ENCODE measurements around the gene EXOSC5. TPM values are rescaled to one million over a fixed set of nuclear protein-coding genes. Genes with fewer than 3 reads are reported as not detected.

Gene EXOSC5
- total and polyA plus RNA-seq, 2 of the 13 experiments (the other 11 are each of a cell fraction or from before 2014, with no cell fraction given), result 24.1 to 26.5 TPM

DNA sequence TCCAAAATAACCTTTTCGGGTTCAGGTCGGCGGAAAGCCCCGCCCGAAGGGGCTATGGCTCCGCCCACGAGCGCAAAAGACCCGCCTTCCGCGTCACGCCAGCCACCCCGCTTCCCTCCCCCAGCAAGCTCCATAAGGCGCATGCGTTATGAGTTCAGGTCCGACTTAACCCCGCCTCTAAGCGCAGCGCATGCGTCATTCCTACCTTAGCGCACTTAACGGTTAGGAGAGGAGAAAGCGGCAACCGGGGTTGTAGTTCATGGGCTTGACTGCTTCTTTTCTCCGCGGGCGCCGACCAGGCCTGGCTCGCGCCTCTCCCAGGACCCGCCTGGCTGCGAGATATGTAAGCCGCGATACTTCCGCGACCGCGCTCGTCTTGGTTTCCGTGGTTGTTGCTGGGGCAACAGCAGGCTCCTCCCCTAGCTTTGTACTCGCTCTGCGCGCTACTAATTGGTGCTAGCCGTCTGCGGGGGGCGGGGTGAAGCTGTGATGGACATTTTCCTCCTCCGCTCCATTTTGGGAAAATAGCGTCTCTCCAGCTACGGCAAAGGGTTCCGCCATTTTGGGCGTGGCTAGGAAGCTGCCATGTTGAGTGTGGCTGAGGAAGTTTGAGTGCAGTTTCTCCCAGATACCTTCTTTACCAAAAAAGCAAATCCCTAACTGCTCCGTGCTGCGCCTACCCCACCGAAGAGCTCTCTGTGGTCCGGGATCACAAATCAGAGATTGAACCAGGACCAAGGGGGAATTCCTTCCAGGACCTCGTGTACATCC is 33.2 kb downstream of the EXOSC5 start, which contains the start of gene B9D2 (continued):
- TF ChIP-seq, protein P1, sequence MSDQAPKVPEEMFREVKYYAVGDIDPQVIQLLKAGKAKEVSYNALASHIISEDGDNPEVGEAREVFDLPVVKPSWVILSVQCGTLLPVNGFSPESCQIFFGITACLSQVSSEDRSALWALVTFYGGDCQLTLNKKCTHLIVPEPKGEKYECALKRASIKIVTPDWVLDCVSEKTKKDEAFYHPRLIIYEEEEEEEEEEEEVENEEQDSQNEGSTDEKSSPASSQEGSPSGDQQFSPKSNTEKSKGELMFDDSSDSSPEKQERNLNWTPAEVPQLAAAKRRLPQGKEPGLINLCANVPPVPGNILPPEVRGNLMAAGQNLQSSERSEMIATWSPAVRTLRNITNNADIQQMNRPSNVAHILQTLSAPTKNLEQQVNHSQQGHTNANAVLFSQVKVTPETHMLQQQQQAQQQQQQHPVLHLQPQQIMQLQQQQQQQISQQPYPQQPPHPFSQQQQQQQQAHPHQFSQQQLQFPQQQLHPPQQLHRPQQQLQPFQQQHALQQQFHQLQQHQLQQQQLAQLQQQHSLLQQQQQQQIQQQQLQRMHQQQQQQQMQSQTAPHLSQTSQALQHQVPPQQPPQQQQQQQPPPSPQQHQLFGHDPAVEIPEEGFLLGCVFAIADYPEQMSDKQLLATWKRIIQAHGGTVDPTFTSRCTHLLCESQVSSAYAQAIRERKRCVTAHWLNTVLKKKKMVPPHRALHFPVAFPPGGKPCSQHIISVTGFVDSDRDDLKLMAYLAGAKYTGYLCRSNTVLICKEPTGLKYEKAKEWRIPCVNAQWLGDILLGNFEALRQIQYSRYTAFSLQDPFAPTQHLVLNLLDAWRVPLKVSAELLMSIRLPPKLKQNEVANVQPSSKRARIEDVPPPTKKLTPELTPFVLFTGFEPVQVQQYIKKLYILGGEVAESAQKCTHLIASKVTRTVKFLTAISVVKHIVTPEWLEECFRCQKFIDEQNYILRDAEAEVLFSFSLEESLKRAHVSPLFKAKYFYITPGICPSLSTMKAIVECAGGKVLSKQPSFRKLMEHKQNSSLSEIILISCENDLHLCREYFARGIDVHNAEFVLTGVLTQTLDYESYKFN (CRISPR knock-in tag; conservative IDR thresholded peaks at IDR 0.05), result no peak; the same call in 1 of the 2 replicates
- TF ChIP-seq TCF7 (IDR thresholded peaks at IDR 0.05; ENCODE audit: low read depth), result no peak
- TF ChIP-seq, protein P2, sequence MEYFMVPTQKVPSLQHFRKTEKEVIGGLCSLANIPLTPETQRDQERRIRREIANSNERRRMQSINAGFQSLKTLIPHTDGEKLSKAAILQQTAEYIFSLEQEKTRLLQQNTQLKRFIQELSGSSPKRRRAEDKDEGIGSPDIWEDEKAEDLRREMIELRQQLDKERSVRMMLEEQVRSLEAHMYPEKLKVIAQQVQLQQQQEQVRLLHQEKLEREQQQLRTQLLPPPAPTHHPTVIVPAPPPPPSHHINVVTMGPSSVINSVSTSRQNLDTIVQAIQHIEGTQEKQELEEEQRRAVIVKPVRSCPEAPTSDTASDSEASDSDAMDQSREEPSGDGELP (IDR thresholded peaks at IDR 0.05; ENCODE audit: borderline replicate concordance, low read depth), result no peak
- TF ChIP-seq, protein P3, sequence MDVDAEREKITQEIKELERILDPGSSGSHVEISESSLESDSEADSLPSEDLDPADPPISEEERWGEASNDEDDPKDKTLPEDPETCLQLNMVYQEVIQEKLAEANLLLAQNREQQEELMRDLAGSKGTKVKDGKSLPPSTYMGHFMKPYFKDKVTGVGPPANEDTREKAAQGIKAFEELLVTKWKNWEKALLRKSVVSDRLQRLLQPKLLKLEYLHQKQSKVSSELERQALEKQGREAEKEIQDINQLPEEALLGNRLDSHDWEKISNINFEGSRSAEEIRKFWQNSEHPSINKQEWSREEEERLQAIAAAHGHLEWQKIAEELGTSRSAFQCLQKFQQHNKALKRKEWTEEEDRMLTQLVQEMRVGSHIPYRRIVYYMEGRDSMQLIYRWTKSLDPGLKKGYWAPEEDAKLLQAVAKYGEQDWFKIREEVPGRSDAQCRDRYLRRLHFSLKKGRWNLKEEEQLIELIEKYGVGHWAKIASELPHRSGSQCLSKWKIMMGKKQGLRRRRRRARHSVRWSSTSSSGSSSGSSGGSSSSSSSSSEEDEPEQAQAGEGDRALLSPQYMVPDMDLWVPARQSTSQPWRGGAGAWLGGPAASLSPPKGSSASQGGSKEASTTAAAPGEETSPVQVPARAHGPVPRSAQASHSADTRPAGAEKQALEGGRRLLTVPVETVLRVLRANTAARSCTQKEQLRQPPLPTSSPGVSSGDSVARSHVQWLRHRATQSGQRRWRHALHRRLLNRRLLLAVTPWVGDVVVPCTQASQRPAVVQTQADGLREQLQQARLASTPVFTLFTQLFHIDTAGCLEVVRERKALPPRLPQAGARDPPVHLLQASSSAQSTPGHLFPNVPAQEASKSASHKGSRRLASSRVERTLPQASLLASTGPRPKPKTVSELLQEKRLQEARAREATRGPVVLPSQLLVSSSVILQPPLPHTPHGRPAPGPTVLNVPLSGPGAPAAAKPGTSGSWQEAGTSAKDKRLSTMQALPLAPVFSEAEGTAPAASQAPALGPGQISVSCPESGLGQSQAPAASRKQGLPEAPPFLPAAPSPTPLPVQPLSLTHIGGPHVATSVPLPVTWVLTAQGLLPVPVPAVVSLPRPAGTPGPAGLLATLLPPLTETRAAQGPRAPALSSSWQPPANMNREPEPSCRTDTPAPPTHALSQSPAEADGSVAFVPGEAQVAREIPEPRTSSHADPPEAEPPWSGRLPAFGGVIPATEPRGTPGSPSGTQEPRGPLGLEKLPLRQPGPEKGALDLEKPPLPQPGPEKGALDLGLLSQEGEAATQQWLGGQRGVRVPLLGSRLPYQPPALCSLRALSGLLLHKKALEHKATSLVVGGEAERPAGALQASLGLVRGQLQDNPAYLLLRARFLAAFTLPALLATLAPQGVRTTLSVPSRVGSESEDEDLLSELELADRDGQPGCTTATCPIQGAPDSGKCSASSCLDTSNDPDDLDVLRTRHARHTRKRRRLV (CRISPR knock-in tag; IDR thresholded peaks at IDR 0.05), result 0 out of 2 replicates have a peak, but pooled peaks have one; percentile 41
- TF ChIP-seq ZSCAN31 (CRISPR knock-in tag; IDR thresholded peaks at IDR 0.05; ENCODE audit: low read depth), result 0 out of 2 replicates have a peak, but pooled peaks have one; percentile 49
- no peak for TF ChIP-seq ESRRA (CRISPR knock-in tag; IDR thresholded peaks at IDR 0.05; ENCODE audit: low read depth)
- TF ChIP-seq GFI1 (CRISPR knock-in tag; IDR thresholded peaks at IDR 0.05; ENCODE audit: borderline replicate concordance), result no peak
- peak; percentile 64 for TF ChIP-seq HCFC1 (IDR thresholded peaks at IDR 0.05; ENCODE audit: low read depth, low read length)
- TF ChIP-seq, protein P4, sequence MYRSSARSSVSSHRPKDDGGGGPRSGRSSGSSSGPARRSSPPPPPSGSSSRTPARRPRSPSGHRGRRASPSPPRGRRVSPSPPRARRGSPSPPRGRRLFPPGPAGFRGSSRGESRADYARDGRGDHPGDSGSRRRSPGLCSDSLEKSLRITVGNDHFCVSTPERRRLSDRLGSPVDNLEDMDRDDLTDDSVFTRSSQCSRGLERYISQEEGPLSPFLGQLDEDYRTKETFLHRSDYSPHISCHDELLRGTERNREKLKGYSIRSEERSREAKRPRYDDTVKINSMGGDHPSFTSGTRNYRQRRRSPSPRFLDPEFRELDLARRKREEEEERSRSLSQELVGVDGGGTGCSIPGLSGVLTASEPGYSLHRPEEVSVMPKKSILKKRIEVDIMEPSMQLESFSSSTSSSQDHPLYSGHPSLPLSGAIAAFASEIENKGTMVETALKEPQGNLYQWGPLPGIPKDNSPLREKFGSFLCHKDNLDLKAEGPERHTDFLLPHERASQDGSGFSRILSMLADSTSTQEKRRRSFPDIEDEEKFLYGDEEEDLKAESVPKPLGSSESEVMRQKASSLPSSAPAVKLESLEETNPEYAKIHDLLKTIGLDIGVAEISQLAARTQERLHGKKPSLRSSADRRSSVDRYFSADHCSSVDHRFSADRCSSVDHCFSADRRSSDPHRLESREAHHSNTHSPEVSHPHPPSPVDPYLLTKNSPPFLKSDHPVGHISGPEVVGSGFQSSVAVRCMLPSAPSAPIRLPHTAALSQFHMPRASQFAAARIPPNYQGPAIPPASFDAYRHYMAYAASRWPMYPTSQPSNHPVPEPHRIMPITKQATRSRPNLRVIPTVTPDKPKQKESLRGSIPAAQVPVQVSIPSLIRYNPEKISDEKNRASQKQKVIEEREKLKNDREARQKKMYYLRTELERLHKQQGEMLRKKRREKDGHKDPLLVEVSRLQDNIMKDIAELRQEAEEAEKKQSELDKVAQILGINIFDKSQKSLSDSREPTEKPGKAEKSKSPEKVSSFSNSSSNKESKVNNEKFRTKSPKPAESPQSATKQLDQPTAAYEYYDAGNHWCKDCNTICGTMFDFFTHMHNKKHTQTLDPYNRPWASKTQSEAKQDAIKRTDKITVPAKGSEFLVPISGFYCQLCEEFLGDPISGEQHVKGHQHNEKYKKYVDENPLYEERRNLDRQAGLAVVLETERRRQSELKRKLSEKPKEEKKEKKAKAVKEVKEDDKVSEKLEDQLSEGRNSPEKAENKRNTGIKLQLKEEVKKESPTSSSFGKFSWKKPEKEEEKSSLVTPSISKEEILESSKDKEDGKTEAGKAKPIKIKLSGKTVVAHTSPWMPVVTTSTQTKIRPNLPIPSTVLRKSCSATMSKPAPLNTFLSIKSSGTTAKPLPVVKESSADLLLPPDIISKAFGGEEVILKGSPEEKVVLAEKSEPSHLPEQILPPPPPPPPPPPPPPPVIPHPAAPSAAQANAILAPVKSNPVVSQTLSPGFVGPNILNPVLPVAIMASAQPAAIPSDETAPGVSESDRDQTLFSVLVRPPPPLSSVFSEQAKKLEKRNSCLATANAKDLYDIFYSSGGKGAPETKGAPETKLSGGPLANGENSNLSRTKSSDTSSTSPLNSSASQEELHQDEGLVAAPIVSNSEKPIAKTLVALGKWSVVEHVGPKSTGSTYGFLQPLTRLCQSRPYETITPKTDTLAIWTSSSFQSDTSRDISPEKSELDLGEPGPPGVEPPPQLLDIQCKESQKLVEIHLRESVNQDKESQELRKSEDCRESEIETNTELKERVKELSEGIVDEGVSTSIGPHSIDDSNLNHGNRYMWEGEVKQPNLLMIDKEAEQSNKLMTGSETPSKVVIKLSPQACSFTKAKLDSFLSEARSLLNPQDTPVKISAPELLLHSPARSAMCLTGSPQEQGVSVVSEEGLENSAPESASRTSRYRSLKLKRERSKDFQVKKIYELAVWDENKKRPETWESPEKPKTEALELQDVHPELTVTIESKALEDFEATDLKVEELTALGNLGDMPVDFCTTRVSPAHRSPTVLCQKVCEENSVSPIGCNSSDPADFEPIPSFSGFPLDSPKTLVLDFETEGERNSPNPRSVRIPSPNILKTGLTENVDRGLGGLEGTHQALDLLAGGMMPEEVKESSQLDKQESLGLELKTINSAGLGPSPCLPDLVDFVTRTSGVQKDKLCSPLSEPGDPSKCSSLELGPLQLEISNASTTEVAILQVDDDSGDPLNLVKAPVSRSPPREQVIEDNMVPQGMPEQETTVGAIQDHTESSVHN (CRISPR knock-in tag; IDR thresholded peaks at IDR 0.05), result no peak
- TF ChIP-seq ATAD3A (CRISPR knock-in tag; IDR thresholded peaks at IDR 0.05), result no peak
